Measurements from ENCODE around the gene RRP8. TPM values are rescaled to one million over a fixed set of nuclear protein-coding genes. Genes with fewer than 3 reads are reported as not detected.

Gene RRP8
- total RNA-seq, 1 donor from 2014 or later, result 10.3 TPM

DNA sequence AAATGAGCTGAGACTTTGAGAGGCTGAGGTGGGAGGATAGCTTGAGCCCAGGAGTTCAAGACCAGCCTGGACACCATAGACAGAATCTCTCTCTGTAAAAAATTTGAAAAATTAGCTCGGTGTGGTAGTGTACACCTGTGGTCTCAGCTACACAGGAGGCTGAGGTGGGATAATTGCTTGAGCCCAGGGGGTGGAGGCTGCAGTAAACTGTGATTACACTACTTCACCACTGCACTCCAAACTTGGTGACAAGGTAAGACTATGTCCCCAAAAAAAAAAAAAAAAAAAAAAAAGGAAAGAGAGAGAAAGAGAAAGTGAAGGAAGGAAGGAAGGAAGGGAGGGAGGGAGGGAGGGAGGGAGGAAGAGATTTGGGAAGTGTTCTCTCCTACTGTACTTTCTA, 25.3 kb downstream of the RRP8 start:
- FAIRE-seq (no peak), DNase-seq (ENCODE audit: low read depth) (no peak)
- TF ChIP-seq, protein P1, sequence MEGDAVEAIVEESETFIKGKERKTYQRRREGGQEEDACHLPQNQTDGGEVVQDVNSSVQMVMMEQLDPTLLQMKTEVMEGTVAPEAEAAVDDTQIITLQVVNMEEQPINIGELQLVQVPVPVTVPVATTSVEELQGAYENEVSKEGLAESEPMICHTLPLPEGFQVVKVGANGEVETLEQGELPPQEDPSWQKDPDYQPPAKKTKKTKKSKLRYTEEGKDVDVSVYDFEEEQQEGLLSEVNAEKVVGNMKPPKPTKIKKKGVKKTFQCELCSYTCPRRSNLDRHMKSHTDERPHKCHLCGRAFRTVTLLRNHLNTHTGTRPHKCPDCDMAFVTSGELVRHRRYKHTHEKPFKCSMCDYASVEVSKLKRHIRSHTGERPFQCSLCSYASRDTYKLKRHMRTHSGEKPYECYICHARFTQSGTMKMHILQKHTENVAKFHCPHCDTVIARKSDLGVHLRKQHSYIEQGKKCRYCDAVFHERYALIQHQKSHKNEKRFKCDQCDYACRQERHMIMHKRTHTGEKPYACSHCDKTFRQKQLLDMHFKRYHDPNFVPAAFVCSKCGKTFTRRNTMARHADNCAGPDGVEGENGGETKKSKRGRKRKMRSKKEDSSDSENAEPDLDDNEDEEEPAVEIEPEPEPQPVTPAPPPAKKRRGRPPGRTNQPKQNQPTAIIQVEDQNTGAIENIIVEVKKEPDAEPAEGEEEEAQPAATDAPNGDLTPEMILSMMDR (IDR thresholded peaks at IDR 0.05; ENCODE audit: insufficient read depth, low read length, severe bottlenecking), result no peak

DNA sequence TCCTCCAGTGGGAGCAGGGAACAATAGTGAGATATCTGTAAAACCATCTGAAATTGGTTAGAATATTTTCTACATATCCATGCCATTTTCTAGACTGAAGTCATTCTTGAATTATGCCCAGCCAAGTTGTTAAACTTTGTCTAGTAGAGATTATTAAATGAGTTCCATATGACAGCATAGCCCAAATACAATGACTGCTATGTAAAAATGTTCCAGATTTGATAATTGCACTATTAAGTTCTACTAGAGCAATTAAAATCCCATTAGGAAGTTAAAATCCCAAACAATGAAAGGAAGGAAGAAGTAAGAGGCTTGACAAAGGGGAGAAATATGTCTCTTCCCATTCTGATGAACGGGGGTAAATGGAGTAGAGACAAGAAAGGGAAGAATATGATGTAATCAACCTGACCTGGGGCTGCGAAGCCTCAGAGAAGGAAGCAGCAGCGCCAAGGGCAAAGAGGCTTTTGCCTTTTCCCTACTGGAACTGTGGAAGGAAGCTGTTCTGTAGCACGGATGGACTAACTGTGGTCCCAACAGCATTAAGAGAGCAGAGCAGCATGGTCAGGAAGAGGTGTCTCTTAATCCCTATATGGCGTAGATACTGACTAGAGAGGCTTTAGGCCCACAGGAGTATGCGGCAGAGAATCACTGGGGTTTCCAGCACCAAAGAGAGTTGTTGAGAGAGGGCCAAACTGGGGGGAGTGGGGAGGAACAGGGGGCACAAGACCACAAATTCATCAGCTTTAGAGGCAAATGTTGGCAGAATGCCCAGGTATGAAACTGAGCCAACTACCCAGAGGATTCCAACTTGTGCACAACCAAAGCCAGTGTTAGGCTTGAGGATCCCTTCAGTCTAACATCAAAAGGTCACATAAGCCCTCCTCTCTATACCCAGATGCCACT, 26.7 kb downstream of the RRP8 start:
- H3K4me3 ChIP-seq (ENCODE audit: low read depth, low read length), result no peak overlapping the region
- TF ChIP-seq, protein P1 (IDR thresholded peaks at IDR 0.05; ENCODE audit: insufficient read depth, low read length, severe bottlenecking), result no peak
- no peaks in the 10 kb centered on the region for H3K36me3 ChIP-seq (ENCODE audit: control insufficient read depth, insufficient read depth, low read length)
- DNase-seq (ENCODE audit: low read depth) (no peak), FAIRE-seq (no peak)
- no peaks in the 10 kb centered on the region for H3K27me3 ChIP-seq (ENCODE audit: control insufficient read depth, insufficient read depth, low read length)

More for the DNA sequence above, 25.3 kb downstream of the RRP8 start:
- H3K36me3 ChIP-seq (ENCODE audit: control insufficient read depth, insufficient read depth, low read length), result no peaks in the 10 kb centered on the region
- H3K4me3 ChIP-seq (ENCODE audit: low read depth, low read length), result no peak overlapping the region
- H3K27me3 ChIP-seq (ENCODE audit: control insufficient read depth, insufficient read depth, low read length), result no peaks in the 10 kb centered on the region

DNA sequence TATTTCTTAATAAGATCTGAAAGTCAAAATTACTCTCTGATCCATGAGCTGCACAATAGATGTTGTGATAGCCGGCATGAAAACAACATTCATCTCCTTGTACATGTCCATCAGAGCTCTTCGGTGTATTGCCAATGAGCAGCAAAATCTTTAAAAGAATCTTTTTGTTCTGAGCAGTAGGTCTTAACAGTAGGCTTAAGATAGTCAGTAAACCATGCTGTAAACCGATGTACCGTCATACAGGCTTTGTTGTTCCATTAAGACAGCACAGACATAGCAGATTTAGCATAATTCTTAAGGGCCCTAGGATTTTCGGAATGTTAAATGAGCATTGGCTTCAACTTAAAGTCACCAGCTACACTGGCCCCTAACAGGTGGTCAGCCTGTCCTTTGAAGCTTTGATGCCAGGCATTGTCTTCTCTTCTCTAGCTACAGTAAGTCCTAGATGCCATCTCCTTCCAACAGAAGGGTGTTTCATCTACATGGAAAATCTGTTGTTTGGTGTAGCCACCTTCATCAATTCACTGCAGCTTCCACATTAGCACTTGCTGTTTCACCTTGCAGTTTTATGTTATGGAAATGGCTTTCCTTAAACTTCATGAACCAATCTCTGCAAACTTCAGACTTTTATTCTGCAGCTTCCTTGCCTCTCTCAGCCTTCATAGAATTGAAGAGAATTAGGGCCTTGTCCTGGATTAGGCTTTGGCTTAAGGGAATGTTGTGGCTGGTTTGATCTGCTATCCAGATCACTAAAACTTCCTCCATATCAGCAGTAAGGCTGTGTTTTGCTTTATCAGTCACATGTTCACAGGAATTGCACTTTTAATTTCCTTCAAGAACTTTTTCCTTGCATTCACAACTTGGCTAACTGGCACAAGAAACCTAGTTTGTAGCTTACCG, 28.4 kb downstream of the RRP8 start:
- FAIRE-seq, result no peak
- no peaks in the 10 kb centered on the region for H3K36me3 ChIP-seq (ENCODE audit: control insufficient read depth, insufficient read depth, low read length)
- TF ChIP-seq, protein P1 (IDR thresholded peaks at IDR 0.05; ENCODE audit: insufficient read depth, low read length, severe bottlenecking), result no peak

DNA sequence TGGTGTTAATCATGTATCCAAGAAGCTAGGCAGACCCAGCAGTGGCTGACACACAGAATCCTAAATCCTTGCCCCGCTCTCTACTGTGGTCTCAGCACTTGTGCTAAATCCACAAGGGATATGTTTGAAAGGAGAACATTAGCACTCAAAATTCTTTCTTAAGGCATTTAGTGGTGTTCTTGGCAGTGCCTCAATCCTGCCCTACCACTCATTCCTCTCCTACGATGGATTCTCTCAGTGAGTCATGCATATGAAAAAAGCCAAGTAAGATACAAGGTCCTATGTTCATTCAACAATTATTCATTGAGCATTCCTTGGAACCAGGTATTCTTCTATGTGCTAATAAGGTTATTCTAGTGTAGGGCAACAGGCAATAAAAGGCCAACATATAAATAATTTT, 31.2 kb downstream of the RRP8 start:
- FAIRE-seq (no peak), DNase-seq (ENCODE audit: low read depth) (peak; percentile 61)
- Histone ChIP-seq H3K27me3 (ENCODE audit: control insufficient read depth, insufficient read depth, low read length) (no peaks in the 10 kb centered on the region), H3K36me3 (ENCODE audit: control insufficient read depth, insufficient read depth, low read length) (no peaks in the 10 kb centered on the region), H3K4me3 (ENCODE audit: low read depth, low read length) (no peak overlapping the region)
- TF ChIP-seq, protein P1 (IDR thresholded peaks at IDR 0.05; ENCODE audit: insufficient read depth, low read length, severe bottlenecking), result no peak

More for the DNA sequence above, 28.4 kb downstream of the RRP8 start:
- DNase-seq (ENCODE audit: low read depth), result no peak
- Histone ChIP-seq H3K27me3 (ENCODE audit: control insufficient read depth, insufficient read depth, low read length) (no peaks in the 10 kb centered on the region), H3K4me3 (ENCODE audit: low read depth, low read length) (no peak overlapping the region)

DNA sequence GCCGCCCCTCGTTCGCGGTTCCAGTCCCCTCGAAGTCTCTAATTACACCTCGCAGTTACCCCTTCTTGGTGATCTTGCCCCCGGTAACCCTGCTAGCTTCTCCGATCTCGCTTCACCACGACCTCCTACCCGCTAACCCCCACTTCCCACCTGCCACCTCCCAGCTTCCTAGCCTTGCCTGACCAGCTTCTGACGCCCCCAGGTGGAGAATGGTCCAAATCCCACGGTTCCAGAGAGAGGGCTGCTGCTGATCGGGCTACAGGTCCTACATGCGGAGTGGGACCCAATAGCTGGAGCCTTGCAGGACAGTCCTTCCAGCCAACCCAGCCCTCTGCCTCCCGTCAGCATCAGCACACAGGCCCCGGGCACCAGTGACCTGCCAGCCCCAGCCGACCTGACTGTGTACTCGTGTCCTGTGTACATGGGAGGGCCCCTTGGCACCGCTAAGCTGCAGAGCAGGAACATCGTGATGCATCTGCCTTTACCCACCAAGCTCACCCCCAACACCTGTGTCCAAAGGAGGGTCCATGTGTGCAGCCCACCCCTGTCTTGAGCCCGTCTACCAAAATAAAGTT, 31.9 kb downstream of the RRP8 start:
- TF ChIP-seq, protein P1 (IDR thresholded peaks at IDR 0.05; ENCODE audit: insufficient read depth, low read length, severe bottlenecking), result no peak
- no peaks in the 10 kb centered on the region for H3K27me3 ChIP-seq (ENCODE audit: control insufficient read depth, insufficient read depth, low read length)
- H3K36me3 ChIP-seq (ENCODE audit: control insufficient read depth, insufficient read depth, low read length), result no peaks in the 10 kb centered on the region
- no peak overlapping the region for H3K4me3 ChIP-seq (ENCODE audit: low read depth, low read length)
- FAIRE-seq, result no peak
- DNase-seq (ENCODE audit: low read depth), result no peak

Measured in bronchial epithelial cell (primary cell).